ENCODE results near the gene CCDC43. TPM values are rescaled to one million over a fixed set of nuclear protein-coding genes. Genes with fewer than 3 reads are reported as not detected.
A peak's percentile ranks its signal among the peaks of the same experiment; 100 is the strongest.
"Not testable (repeated sequence)": the region's sequence is repeated elsewhere in the genome, so short reads cannot be mapped to it uniquely, and the experiment has no call there.

CCDC43 gene
- total RNA-seq, 1 donor from 2014 or later: 17.6 TPM

- no peaks in the 10 kb centered on the region for H3K9me3 Mint-ChIP-seq (ENCODE audit: unreplicated experiment)
- H3K27me3 Mint-ChIP-seq (ENCODE audit: unreplicated experiment): no peaks in the 10 kb centered on the region
- H3K4me1 Mint-ChIP-seq (ENCODE audit: unreplicated experiment): no peaks in the 10 kb centered on the region
- no peak overlapping the region for H3K4me3 Mint-ChIP-seq (ENCODE audit: unreplicated experiment)
- H3K36me3 Mint-ChIP-seq (ENCODE audit: unreplicated experiment): peaks cover 7% of the 10 kb centered on the region
- peak; percentile 43 for TF ChIP-seq CTCF (IDR thresholded peaks at IDR 0.05)
- no peak for DNase-seq (ENCODE audit: extremely low spot score, unreplicated experiment)
- H3K27ac Mint-ChIP-seq (ENCODE audit: unreplicated experiment): no peak overlapping the region
These were observed 44.2 kb upstream of the CCDC43 start for GRCh38 chr17:44733753-44734152.

- DNase-seq (ENCODE audit: extremely low spot score, unreplicated experiment); H3K36me3 Mint-ChIP-seq (ENCODE audit: unreplicated experiment); H3K4me3 Mint-ChIP-seq (ENCODE audit: unreplicated experiment); H3K27ac Mint-ChIP-seq (ENCODE audit: unreplicated experiment); H3K27me3 Mint-ChIP-seq (ENCODE audit: unreplicated experiment); H3K9me3 Mint-ChIP-seq (ENCODE audit: unreplicated experiment); H3K4me1 Mint-ChIP-seq (ENCODE audit: unreplicated experiment): not testable (repeated sequence)
These were observed 36.5 kb upstream of the CCDC43 start for GRCh38 chr17:44726121-44726520.

GRCh38 chr17:44722254-44722653, 32.7 kb upstream of the CCDC43 start:
- no peaks in the 10 kb centered on the region for H3K27me3 Mint-ChIP-seq (ENCODE audit: unreplicated experiment)
- H3K4me1 Mint-ChIP-seq (ENCODE audit: unreplicated experiment): no peaks in the 10 kb centered on the region
- no peaks in the 10 kb centered on the region for H3K36me3 Mint-ChIP-seq (ENCODE audit: unreplicated experiment)

GRCh38 chr17:44719444-44719843, 29.9 kb upstream of the CCDC43 start:
- no peak for TF ChIP-seq CTCF (IDR thresholded peaks at IDR 0.05)
- no peaks in the 10 kb centered on the region for H3K27me3 Mint-ChIP-seq (ENCODE audit: unreplicated experiment)

More at GRCh38 chr17:44722254-44722653, 32.7 kb upstream of the CCDC43 start:
- Mint-ChIP-seq H3K27ac (ENCODE audit: unreplicated experiment) (no peak overlapping the region), H3K4me3 (ENCODE audit: unreplicated experiment) (no peak overlapping the region), H3K9me3 (ENCODE audit: unreplicated experiment) (peaks cover 3% of the 10 kb centered on the region)
- no peak for DNase-seq (ENCODE audit: extremely low spot score, unreplicated experiment)
- no peak for TF ChIP-seq CTCF (IDR thresholded peaks at IDR 0.05)

GRCh38 chr17:44708401-44709263, 19.1 kb upstream of the CCDC43 start, which contains the start of gene DBF4B:
Gene DBF4B (plus strand): TSS chr17:44708665. CDS start chr17:44708821, 156 bp downstream.
- TF ChIP-seq CTCF (IDR thresholded peaks at IDR 0.05): no peak
- Mint-ChIP-seq H3K4me3 (ENCODE audit: unreplicated experiment) (no peak within 1 kb of the TSS), H3K27me3 (ENCODE audit: unreplicated experiment) (peaks cover 11% of the 10 kb centered on the region), H3K4me1 (ENCODE audit: unreplicated experiment) (peaks cover 6% of the 10 kb centered on the region), H3K27ac (ENCODE audit: unreplicated experiment) (no peak within 1 kb of the TSS), H3K36me3 (ENCODE audit: unreplicated experiment) (no peaks in the 10 kb centered on the region), H3K9me3 (ENCODE audit: unreplicated experiment) (no peaks in the 10 kb centered on the region)
- peak; percentile 91 for DNase-seq (ENCODE audit: extremely low spot score, unreplicated experiment)

More at GRCh38 chr17:44719444-44719843, 29.9 kb upstream of the CCDC43 start:
- no peaks in the 10 kb centered on the region for H3K4me1 Mint-ChIP-seq (ENCODE audit: unreplicated experiment)
- H3K4me3 Mint-ChIP-seq (ENCODE audit: unreplicated experiment): no peak overlapping the region
- no peaks in the 10 kb centered on the region for H3K36me3 Mint-ChIP-seq (ENCODE audit: unreplicated experiment)
- peaks cover 3% of the 10 kb centered on the region for H3K9me3 Mint-ChIP-seq (ENCODE audit: unreplicated experiment)
- no peak overlapping the region for H3K27ac Mint-ChIP-seq (ENCODE audit: unreplicated experiment)
- no peak for DNase-seq (ENCODE audit: extremely low spot score, unreplicated experiment)
